Activated CD4-positive, CD25-positive, alpha-beta regulatory T cell treated with anti-CD3 and anti-CD28 coated beads, Interleukin-2, amount 50 U/mL, for 24 hours (primary cell): ENCODE results near the gene PCDH9.
"Not testable (repeated sequence)": the region's sequence is repeated elsewhere in the genome, so short reads cannot be mapped to it uniquely, and the experiment has no call there.

Experiments used
- ATAC-seq, 2 donors: fragments of 150-1000 bp; cut with Tn5 transposase; one replicate each; pipeline ENCODE4 v1.10.0; 2021; ENCODE audit warnings: mild to moderate bottlenecking in 1 of 2, moderate library complexity in 1 of 2

PCDH9 gene

GRCh38 chr13:66821551-66821950 is 408.6 kb downstream of the PCDH9 start:
- no peak for ATAC-seq

GRCh38 chr13:66811455-66811854 is 418.7 kb downstream of the PCDH9 start:
- ATAC-seq: no peak

GRCh38 chr13:66809485-66809884 is 420.7 kb downstream of the PCDH9 start:
- no peak for ATAC-seq

GRCh38 chr13:66807251-66807650 is 422.9 kb downstream of the PCDH9 start:
- ATAC-seq: no peak

- no peak for ATAC-seq
These were observed 424.5 kb downstream of the PCDH9 start for GRCh38 chr13:66805657-66806056.

GRCh38 chr13:66803808-66804456 is 426.2 kb downstream of the PCDH9 start:
- ATAC-seq: no peak

GRCh38 chr13:66803013-66803807 is 426.9 kb downstream of the PCDH9 start:
- no peak for ATAC-seq

- no peak for ATAC-seq
These were observed 434.5 kb downstream of the PCDH9 start for GRCh38 chr13:66795636-66796035.

- no peak for ATAC-seq
These were observed 435.6 kb downstream of the PCDH9 start for GRCh38 chr13:66794340-66795031.

- ATAC-seq: no peak
These were observed 439.3 kb downstream of the PCDH9 start for GRCh38 chr13:66790861-66791260.

- ATAC-seq: no peak
These were observed 448.9 kb downstream of the PCDH9 start for GRCh38 chr13:66781241-66781640.

GRCh38 chr13:66780814-66781213 is 449.3 kb downstream of the PCDH9 start:
- ATAC-seq: no peak

- ATAC-seq: no peak
These were observed 451.7 kb downstream of the PCDH9 start for GRCh38 chr13:66778461-66778860.

- no peak for ATAC-seq
These were observed 454.9 kb downstream of the PCDH9 start for GRCh38 chr13:66775196-66775595.

- ATAC-seq: no peak
These were observed 456.1 kb downstream of the PCDH9 start for GRCh38 chr13:66774046-66774445.

- ATAC-seq: no peak
These were observed 464.6 kb downstream of the PCDH9 start for GRCh38 chr13:66765559-66765958.

- not testable (repeated sequence) for ATAC-seq
These were observed 469.5 kb downstream of the PCDH9 start for GRCh38 chr13:66760678-66761077.

GRCh38 chr13:66759919-66760318 is 470.2 kb downstream of the PCDH9 start:
- no peak for ATAC-seq

GRCh38 chr13:66751691-66752090 is 478.4 kb downstream of the PCDH9 start:
- ATAC-seq: no peak

GRCh38 chr13:66748712-66749111 is 481.4 kb downstream of the PCDH9 start:
- ATAC-seq: no peak

- no peak for ATAC-seq
These were observed 484.8 kb downstream of the PCDH9 start for GRCh38 chr13:66745307-66745706.

- ATAC-seq: no peak
These were observed 506.6 kb downstream of the PCDH9 start for GRCh38 chr13:66723576-66723975.

- ATAC-seq: no peak
These were observed 513.6 kb downstream of the PCDH9 start for GRCh38 chr13:66716538-66716937.

GRCh38 chr13:66714795-66715194 is 515.3 kb downstream of the PCDH9 start:
- ATAC-seq: no peak
